ENCODE measurements around the gene EPB41.
"Not testable (repeated sequence)": the region's sequence is repeated elsewhere in the genome, so short reads cannot be mapped to it uniquely, and the experiment has no call there.

The EPB41 gene

GRCh38 chr1:28981210-28981609 lies 66.8 kb downstream of the EPB41 start:
- DNase-seq (ENCODE audit: low read depth in 2 of 2) = no peak

GRCh38 chr1:28982198-28982597 lies 67.8 kb downstream of the EPB41 start:
- DNase-seq (ENCODE audit: low read depth in 2 of 2) = no peak

DNA sequence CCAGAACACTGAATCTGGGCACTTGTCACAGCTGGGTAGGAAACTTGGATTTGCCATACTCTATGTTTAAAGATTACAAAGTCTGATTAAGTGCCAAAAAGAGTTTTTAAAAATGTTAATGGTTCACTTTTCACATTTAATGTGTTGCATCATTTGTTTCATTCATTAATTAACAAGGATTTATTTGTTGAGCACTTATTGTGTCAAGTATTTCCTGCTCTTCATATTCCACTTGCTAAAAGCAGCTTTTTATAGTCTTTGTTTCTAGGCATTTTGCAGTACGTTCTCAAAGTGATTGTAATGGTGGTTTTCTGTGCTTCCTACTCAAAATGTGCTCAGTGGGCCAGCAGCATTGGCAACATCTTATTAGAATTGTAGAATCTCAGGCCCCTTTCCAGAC lies 68.7 kb downstream of the EPB41 start:
- no peak for DNase-seq (ENCODE audit: low read depth in 2 of 2)

DNA sequence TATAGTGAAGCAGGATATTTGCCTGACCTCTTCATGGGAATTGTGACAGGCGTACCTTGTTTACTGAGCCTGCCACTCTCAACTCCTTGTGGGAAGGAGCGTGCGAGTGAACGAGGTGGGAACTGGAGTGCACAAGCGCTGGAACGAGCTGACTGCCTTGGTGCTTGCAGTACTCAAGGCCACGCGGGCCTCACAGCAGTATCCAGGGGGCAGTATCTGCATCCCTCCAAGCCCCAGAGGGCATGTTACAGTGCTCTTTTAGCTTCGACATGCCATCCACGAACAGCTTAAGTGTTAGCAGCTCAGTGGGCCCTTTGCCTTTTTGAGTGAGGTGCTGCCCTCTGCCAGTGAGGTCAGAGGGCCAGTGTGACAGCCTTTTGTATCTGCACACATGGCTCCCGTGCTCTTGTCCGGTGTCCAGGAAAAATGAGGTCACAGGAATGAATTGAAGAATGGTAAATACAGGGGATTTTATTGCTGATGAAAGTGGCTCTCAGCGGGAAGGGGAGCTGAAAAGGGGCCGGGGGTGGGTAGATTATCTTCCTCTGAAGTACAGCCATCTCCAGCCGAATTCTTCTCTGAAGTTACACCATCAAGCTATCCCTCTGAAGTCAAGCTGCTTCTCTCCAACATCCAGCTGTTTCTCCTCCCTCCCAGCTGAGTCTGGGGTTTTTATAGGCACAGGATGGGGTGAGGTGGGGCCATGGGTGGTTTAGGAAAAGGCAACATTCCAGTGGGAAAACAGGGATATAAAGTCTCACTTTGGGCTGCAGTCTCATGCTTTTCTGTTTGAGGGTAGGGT lies 69.3 kb downstream of the EPB41 start:
- DNase-seq (ENCODE audit: low read depth in 2 of 2) = no peak

DNA sequence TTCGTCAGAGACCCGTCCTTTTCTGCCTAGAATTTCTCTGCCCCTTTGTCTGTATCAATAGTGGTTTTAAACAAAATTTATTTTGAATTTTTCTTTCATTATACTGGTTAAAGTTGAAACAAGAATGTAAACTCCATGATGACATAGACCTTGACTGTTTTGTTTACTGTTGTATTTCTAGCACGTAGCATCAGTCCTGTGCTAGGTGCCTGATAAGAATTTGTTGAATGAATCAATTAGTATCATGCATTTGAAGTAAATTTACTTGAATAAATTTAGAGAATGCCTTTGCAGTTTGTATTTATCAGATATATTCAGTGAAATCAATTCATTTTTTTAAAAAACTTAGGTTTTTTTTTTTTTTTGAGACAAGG lies 69.9 kb downstream of the EPB41 start:
- DNase-seq (ENCODE audit: low read depth in 2 of 2) = no peak

- DNase-seq (ENCODE audit: low read depth in 2 of 2) = no peak
Observed at GRCh38 chr1:28985427-28985826, 71.1 kb downstream of the EPB41 start.

GRCh38 chr1:28986306-28986910 lies 72.0 kb downstream of the EPB41 start:
- DNase-seq (ENCODE audit: low read depth in 2 of 2) = no peak

- DNase-seq (ENCODE audit: low read depth in 2 of 2) = no peak
Observed at GRCh38 chr1:29002792-29003191, 88.4 kb downstream of the EPB41 start.

- DNase-seq (ENCODE audit: low read depth in 2 of 2) = no peak
Observed at GRCh38 chr1:29004288-29004687, 89.9 kb downstream of the EPB41 start.

DNA sequence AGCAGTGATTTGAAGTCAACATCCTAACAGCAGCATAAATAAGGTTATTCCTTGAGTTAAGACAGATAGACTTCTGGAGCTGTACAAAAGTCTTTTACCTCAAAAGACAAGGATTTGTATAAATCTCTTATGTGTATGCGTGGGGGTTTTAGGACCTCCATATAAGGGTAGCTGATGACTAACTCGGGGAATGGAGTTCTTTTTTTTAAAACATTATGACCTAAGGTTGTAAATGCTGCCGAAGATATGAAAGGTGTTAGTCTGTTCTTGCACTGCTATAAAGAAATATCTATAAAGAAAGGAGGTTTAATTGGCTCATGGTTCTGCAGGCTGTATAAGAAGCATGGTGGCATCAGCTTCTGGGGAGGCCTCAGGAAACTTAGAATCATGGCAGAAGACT lies 90.4 kb downstream of the EPB41 start:
- DNase-seq (ENCODE audit: low read depth in 2 of 2) = no peak

DNA sequence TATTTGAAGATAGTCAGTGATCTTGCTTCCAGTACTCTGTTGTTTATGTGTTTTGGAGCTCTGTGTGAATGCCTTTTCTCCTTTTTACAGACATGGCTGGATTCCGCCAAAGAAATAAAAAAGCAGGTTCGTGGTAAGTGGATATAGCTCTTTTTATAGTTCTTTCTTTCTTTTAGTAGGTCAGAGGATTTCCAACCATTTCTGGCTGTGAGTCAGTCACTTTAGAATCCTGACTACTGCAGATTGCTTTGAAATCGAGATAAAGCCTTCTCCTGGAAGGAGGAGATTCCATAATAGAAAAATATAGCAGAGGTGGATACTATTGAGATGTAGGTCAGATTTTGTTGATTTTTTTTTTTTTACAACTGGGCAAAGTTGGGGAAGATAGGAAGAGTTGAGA lies 97.4 kb downstream of the EPB41 start:
- no peak for DNase-seq (ENCODE audit: low read depth in 2 of 2)

DNA sequence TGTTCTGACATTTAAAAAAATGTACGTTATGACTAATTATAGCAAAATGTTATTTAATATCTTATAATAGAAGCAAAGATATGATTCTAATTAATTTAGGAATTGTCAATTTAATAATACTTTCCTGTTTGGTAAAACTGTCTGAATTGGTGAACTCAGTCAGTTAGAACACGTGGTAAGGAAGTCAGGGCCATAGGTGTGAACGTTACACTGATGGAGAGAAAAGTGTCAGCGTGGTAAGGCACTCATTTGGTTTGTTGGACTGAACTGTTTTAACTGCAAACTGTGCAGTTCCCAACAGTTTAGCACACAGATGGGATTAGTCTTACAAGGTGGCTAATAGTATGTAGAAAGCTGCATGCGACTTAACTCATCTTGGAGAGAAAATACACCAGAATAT lies 102.9 kb downstream of the EPB41 start:
- DNase-seq (ENCODE audit: low read depth in 2 of 2) = no peak

- no peak for DNase-seq (ENCODE audit: low read depth in 2 of 2)
Observed at GRCh38 chr1:29017975-29018712, 103.8 kb downstream of the EPB41 start.

DNA sequence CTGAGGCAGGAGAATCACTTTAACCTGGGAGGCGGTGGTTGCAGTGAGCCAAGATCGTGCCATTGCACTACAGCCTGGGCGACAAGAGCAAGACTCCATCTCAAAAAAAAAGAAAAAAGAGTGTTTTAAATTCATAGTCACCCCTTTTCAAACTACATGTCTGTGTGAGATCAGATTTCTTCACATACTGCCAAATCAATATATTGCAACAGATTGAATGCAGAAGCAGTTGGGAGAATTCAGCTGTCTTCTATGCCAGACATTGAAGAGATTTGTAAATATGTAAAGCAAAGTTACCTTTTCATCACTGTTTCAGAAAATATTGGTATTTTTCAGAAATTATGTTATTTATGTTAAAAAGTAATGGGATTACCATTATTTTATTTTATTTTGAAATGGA lies 108.3 kb downstream of the EPB41 start:
- DNase-seq (ENCODE audit: low read depth in 2 of 2) = no peak

DNA sequence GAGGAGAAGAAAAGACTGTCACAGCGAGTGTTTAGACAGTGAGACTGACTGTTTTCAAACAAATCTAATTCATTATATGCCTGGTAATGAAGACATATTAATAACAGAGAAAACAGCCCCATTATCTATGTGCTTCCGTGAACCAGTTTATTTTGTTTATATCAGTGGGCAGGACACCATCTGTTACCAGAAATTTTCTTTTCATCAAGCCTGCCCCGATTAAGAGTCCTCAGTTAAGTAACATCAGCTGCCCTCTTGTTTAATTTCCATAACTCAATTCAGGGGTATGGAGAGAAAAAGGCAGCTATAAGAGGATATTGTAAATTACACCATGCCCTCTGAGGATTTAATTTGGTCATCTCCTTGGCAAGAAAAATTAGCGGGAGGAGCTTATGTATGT lies 115.3 kb downstream of the EPB41 start:
- no peak for DNase-seq (ENCODE audit: low read depth in 2 of 2)

- DNase-seq (ENCODE audit: low read depth in 2 of 2) = no peak
Observed at GRCh38 chr1:29032841-29033240, 118.5 kb downstream of the EPB41 start.

- DNase-seq (ENCODE audit: low read depth in 2 of 2) = no peak
Observed at GRCh38 chr1:29033829-29034466, 119.6 kb downstream of the EPB41 start.

- no peak for DNase-seq (ENCODE audit: low read depth in 2 of 2)
Observed at GRCh38 chr1:29043274-29043965, 129.1 kb downstream of the EPB41 start.

- DNase-seq (ENCODE audit: low read depth in 2 of 2) = no peak
Observed at GRCh38 chr1:29044010-29044409, 129.6 kb downstream of the EPB41 start.

DNA sequence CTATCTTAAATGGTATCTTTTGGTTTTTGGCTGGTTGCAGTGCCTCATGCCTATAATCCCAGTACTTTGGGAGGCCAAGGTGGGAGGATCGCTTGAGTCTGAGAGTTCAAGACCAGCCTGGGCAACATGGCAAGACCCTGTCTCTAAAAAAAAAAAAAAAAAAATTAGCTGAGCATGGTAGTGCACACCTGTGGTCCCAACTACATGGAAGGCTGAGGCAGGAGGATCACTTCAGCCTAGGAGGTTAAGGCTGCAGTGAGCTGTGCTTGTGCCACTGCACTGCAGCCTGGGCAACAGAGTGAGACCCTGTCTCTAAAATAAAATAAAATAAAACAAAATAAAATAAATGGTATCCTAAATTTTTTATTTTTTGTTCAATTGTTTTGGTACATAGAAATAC lies 131.3 kb downstream of the EPB41 start:
- not testable (repeated sequence) for DNase-seq (ENCODE audit: low read depth in 2 of 2)

DNA sequence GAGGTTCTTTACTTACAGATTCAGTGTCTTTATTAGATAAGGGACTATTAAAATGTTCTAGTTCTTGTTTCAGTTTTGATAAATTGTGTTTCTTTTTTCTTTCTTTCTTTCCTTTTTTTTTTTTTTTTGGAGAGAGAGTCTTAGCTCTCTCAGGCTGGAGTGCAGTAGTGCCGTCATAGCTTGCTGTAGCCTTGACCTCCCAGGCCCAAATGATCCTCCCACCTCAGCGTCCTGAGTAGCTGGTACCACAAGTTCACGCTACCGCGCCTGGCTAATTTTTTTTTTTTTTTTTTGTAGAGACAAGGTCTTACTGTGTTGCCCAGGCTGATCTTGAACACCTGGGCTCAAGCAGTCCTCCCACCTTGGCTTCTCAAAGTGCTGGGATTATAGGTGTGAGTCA lies 132.8 kb downstream of the EPB41 start:
- no peak for DNase-seq (ENCODE audit: low read depth in 2 of 2)

- DNase-seq (ENCODE audit: low read depth in 2 of 2) = no peak
Observed at GRCh38 chr1:29050166-29050565, 135.8 kb downstream of the EPB41 start.

Measured in stimulated activated CD4-positive, alpha-beta T cell treated with anti-CD3 and anti-CD28 coated beads, Interleukin-1b, Interleukin-23, amount 100 ng/mL, for 4 hours (primary cell).